DOHH2 (cell line): ENCODE data around the gene CABCOCO1.

Experiments used
- H3F3A ChIP-seq: fragments of 200-600 bp; sonication (generic), shearing (Covaris generic); 2 replicates; pipeline ENCODE4 v1.6.0; 2016; ENCODE audit warnings: antibody characterized with exemption, mild to moderate bottlenecking; ENCODE audit not compliant: control insufficient read depth, insufficient read depth
- H3K27ac ChIP-seq: fragments of 200-600 bp; sonication (generic); 2 replicates; pipeline ENCODE4 v1.5.1; 2014; ENCODE audit warnings: low read depth, mild to moderate bottlenecking, low read length, moderate library complexity
- H3K27me3 ChIP-seq: fragments of 200-600 bp; sonication (generic); 2 replicates; pipeline ENCODE4 v1.6.1; 2014; ENCODE audit warnings: mild to moderate bottlenecking, low read length, mixed read lengths; ENCODE audit not compliant: control insufficient read depth
- H3K36me3 ChIP-seq: fragments of 200-600 bp; sonication (generic); 2 replicates; pipeline ENCODE4 v1.6.1; 2014; ENCODE audit warnings: mild to moderate bottlenecking, low read length, moderate library complexity, mixed read lengths; ENCODE audit not compliant: control insufficient read depth
- H3K4me1 ChIP-seq: fragments of 200-600 bp; sonication (generic); 2 replicates; pipeline ENCODE4 v1.6.1; 2014; ENCODE audit warnings: mild to moderate bottlenecking, low read length, mixed read lengths; ENCODE audit not compliant: control insufficient read depth
- H3K4me2 ChIP-seq: fragments of 200-600 bp; sonication (generic); 2 replicates; pipeline ENCODE4 v1.6.0; 2014; ENCODE audit warnings: mild to moderate bottlenecking, low read length, moderate library complexity
- H3K4me3 ChIP-seq: fragments of 200-600 bp; sonication (generic); 2 replicates; pipeline ENCODE4 v1.5.1; 2014; ENCODE audit warnings: mild to moderate bottlenecking, low read length, mixed read lengths
- H3K79me2 ChIP-seq: fragments of 200-600 bp; sonication (generic); 2 replicates; pipeline ENCODE4 v1.6.1; 2014; ENCODE audit warnings: mild to moderate bottlenecking, low read length, mixed read lengths; ENCODE audit not compliant: control insufficient read depth
- H3K9me2 ChIP-seq: fragments of 200-600 bp; sonication (generic); replicated peaks from 2 replicates; pipeline ENCODE4 v1.6.1; 2014; ENCODE audit warnings: mild to moderate bottlenecking, low read length, mixed read lengths; ENCODE audit not compliant: control insufficient read depth
- H3K9me3 ChIP-seq: fragments of 200-600 bp; sonication (generic); 2 replicates; pipeline ENCODE4 v1.6.1; 2014; ENCODE audit warnings: antibody characterized with exemption, low read length, mixed read lengths; ENCODE audit not compliant: control insufficient read depth, insufficient read depth
- H4K20me1 ChIP-seq: fragments of 200-600 bp; sonication (generic); 2 replicates; pipeline ENCODE4 v1.6.0; 2014; ENCODE audit warnings: low read depth, mild to moderate bottlenecking, antibody characterized with exemption, low read length, moderate library complexity; ENCODE audit not compliant: control insufficient read depth, insufficient read depth
- EZH2phosphoT487 ChIP-seq: fragments of 200-600 bp; sonication (generic); IDR thresholded peaks from 2 replicates; pipeline ENCODE4 v1.6.1; 2017; ENCODE audit warnings: borderline replicate concordance, mild to moderate bottlenecking, antibody characterized with exemption, low read length, moderate library complexity, mixed read lengths
- TF ChIP-seq, protein P1 (sequence below): fragments of 200-600 bp; sonication (generic); IDR thresholded peaks from one replicate; pipeline ENCODE4 v1.5.1; 2014; ENCODE audit warnings: antibody characterized with exemption, mild to moderate bottlenecking, low read depth, low read length; ENCODE audit not compliant: poor library complexity, severe bottlenecking

CABCOCO1 gene

DNA sequence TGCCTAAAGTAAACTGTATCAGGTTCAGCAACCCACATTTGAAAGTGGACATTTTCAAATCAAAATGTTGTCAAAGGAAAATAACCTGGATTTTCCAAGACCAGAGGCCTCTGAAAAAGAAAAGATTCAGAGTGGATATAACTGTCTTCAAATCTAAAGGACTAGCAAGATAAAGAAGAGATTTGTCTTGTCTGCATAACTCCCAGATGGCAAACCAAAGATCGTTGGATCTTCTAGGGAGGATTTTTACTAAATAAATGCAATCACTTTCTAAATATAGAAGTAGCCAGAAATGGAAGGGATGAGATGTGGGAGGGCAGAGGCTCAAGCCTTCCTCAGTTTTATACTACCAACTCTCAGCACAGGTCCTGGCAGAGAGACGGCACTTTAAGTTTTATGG, 39.0 kb downstream of the CABCOCO1 start:
- no peaks in the 10 kb centered on the region for H3K9me3 ChIP-seq
- no peaks in the 10 kb centered on the region for H3K36me3 ChIP-seq
- no peaks in the 10 kb centered on the region for H3K9me2 ChIP-seq
- no peaks in the 10 kb centered on the region for H4K20me1 ChIP-seq
- TF ChIP-seq, protein P1, sequence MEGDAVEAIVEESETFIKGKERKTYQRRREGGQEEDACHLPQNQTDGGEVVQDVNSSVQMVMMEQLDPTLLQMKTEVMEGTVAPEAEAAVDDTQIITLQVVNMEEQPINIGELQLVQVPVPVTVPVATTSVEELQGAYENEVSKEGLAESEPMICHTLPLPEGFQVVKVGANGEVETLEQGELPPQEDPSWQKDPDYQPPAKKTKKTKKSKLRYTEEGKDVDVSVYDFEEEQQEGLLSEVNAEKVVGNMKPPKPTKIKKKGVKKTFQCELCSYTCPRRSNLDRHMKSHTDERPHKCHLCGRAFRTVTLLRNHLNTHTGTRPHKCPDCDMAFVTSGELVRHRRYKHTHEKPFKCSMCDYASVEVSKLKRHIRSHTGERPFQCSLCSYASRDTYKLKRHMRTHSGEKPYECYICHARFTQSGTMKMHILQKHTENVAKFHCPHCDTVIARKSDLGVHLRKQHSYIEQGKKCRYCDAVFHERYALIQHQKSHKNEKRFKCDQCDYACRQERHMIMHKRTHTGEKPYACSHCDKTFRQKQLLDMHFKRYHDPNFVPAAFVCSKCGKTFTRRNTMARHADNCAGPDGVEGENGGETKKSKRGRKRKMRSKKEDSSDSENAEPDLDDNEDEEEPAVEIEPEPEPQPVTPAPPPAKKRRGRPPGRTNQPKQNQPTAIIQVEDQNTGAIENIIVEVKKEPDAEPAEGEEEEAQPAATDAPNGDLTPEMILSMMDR: no peak
- no peak for TF ChIP-seq EZH2phosphoT487
- H3F3A ChIP-seq: no peaks in the 10 kb centered on the region
- no peaks in the 10 kb centered on the region for H3K4me1 ChIP-seq
- H3K27me3 ChIP-seq: no peaks in the 10 kb centered on the region
- H3K4me3 ChIP-seq: no peak overlapping the region
- H3K27ac ChIP-seq: no peak overlapping the region
- H3K4me2 ChIP-seq: no peak overlapping the region
- no peaks in the 10 kb centered on the region for H3K79me2 ChIP-seq

DNA sequence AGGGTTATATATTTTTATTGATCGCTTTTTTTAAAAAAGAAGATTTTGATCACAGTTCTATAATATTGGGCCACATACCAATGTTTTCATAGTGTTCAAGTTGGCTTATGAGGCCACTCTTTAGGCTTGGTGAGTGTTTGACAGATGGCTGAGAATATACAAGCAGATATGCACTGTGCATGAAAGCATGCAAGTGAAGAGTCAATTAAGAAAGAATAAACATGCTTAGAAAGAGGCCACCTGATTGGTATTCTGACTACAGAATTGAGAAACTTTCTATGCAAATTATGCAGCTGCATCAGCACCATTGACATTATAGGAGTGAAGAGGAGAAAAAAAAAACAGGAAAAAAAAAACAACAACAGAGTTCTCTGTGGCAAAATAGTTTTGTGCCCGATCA, 39.9 kb downstream of the CABCOCO1 start:
- H3K4me3 ChIP-seq: no peak overlapping the region

DNA sequence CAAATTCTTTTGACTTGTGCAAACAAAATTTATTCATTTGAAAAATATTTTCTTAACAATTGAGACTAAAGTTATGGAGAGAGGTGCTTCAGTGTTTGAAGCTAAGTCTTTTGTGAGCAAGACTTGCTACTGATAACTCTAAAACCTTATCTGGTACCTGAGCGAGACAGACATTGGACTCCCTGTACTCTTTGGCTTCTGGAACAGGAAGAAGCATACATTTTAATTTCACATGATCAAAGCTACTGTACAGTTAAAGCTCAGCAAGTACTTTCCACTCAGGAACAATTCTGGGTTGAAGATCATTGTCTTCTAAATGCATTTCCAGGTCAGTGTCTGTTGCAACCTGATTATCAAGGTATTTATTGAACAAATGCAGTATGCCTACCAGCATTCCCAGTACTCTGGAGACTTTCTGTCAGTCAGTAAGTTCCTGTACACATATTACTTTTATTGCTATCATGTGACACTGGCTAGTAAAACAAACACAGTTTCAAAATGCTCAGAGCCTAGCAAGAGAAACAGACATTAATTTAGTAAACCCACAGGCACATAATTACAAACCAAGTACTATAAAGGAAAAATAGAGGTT, 42.4 kb downstream of the CABCOCO1 start:
- Histone ChIP-seq H3K36me3 (no peaks in the 10 kb centered on the region), H3K79me2 (no peaks in the 10 kb centered on the region), H3K27me3 (peaks cover 3% of the 10 kb centered on the region; the same call in 1 of the 2 replicates), H4K20me1 (no peaks in the 10 kb centered on the region), H3F3A (no peaks in the 10 kb centered on the region), H3K9me3 (no peaks in the 10 kb centered on the region), H3K9me2 (no peaks in the 10 kb centered on the region), H3K4me2 (no peak overlapping the region), H3K4me1 (no peaks in the 10 kb centered on the region), H3K4me3 (no peak overlapping the region), H3K27ac (no peak overlapping the region)
- no peak for TF ChIP-seq EZH2phosphoT487
- TF ChIP-seq, protein P1: no peak

More for the DNA sequence above, 39.9 kb downstream of the CABCOCO1 start:
- no peaks in the 10 kb centered on the region for H3K36me3 ChIP-seq
- TF ChIP-seq EZH2phosphoT487: no peak
- TF ChIP-seq, protein P1: no peak
- no peaks in the 10 kb centered on the region for H3F3A ChIP-seq
- no peaks in the 10 kb centered on the region for H3K9me2 ChIP-seq
- no peaks in the 10 kb centered on the region for H3K4me1 ChIP-seq
- H3K79me2 ChIP-seq: no peaks in the 10 kb centered on the region
- H3K27me3 ChIP-seq: peaks cover 3% of the 10 kb centered on the region; the same call in 1 of the 2 replicates
- no peaks in the 10 kb centered on the region for H3K9me3 ChIP-seq
- H3K4me2 ChIP-seq: no peak overlapping the region
- H3K27ac ChIP-seq: no peak overlapping the region
- H4K20me1 ChIP-seq: no peaks in the 10 kb centered on the region
